IPS-20b (cell line): ENCODE results near the gene ATP9A.
"Not testable (repeated sequence)": the region's sequence is repeated elsewhere in the genome, so short reads cannot be mapped to it uniquely, and the experiment has no call there.

Experiments used
- H3K27ac ChIP-seq: one replicate; pipeline ENCODE4 v1.5.1; 2013; ENCODE audit warnings: low read length
- H3K27me3 ChIP-seq: 2 replicates; pipeline ENCODE4 v1.6.1; 2013; ENCODE audit warnings: mild to moderate bottlenecking, low read length, inconsistent platforms; ENCODE audit not compliant: insufficient read depth
- H3K36me3 ChIP-seq: 2 replicates; pipeline ENCODE4 v1.6.1; 2013; ENCODE audit warnings: low read depth, mild to moderate bottlenecking, inconsistent platforms, low read length, moderate library complexity; ENCODE audit not compliant: insufficient read depth
- H3K4me1 ChIP-seq: 2 replicates; pipeline ENCODE4 v1.6.1; 2013; ENCODE audit warnings: mild to moderate bottlenecking, control low read depth, inconsistent platforms, low read length, moderate library complexity; ENCODE audit not compliant: insufficient read depth
- H3K4me3 ChIP-seq: 2 replicates; pipeline ENCODE4 v1.5.1; 2013; ENCODE audit warnings: mild to moderate bottlenecking, low read length, inconsistent platforms
- H3K9ac ChIP-seq: 2 replicates; pipeline ENCODE4 v1.6.1; 2013; ENCODE audit warnings: low read depth, mild to moderate bottlenecking, inconsistent platforms, low read length, moderate library complexity
- H3K9me3 ChIP-seq: 2 replicates; pipeline ENCODE4 v1.6.1; 2013; ENCODE audit warnings: mild to moderate bottlenecking, low read depth, low read length, inconsistent platforms; ENCODE audit not compliant: insufficient read depth

ATP9A gene

GRCh38 chr20:51760905-51761546 is 7.2 kb downstream of the ATP9A start:
- no peak overlapping the region for H3K27ac ChIP-seq
- H3K4me3 ChIP-seq: no peak overlapping the region
- no peaks in the 10 kb centered on the region for H3K27me3 ChIP-seq
- H3K36me3 ChIP-seq: no peaks in the 10 kb centered on the region
- no peaks in the 10 kb centered on the region for H3K9me3 ChIP-seq
- no peaks in the 10 kb centered on the region for H3K4me1 ChIP-seq
- no peak overlapping the region for H3K9ac ChIP-seq

GRCh38 chr20:51759769-51760510 is 8.2 kb downstream of the ATP9A start:
- Histone ChIP-seq H3K36me3 (no peaks in the 10 kb centered on the region), H3K4me3 (no peak overlapping the region), H3K9ac (no peak overlapping the region), H3K9me3 (no peaks in the 10 kb centered on the region), H3K27me3 (no peaks in the 10 kb centered on the region), H3K4me1 (no peaks in the 10 kb centered on the region), H3K27ac (no peak overlapping the region)

- Histone ChIP-seq H3K9me3 (no peaks in the 10 kb centered on the region), H3K9ac (no peak overlapping the region), H3K27ac (no peak overlapping the region), H3K27me3 (no peaks in the 10 kb centered on the region), H3K4me1 (no peaks in the 10 kb centered on the region), H3K36me3 (no peaks in the 10 kb centered on the region), H3K4me3 (no peak overlapping the region)
Measured at GRCh38 chr20:51758978-51759544, 9.1 kb downstream of the ATP9A start.

- no peak overlapping the region for H3K27ac ChIP-seq
Measured at GRCh38 chr20:51757226-51757625, 11.0 kb downstream of the ATP9A start.

GRCh38 chr20:51756653-51757052 is 11.5 kb downstream of the ATP9A start:
- Histone ChIP-seq H3K4me1 (no peaks in the 10 kb centered on the region), H3K36me3 (no peaks in the 10 kb centered on the region), H3K9me3 (no peaks in the 10 kb centered on the region), H3K27ac (no peak overlapping the region), H3K27me3 (no peaks in the 10 kb centered on the region), H3K9ac (no peak overlapping the region), H3K4me3 (no peak overlapping the region)

More at GRCh38 chr20:51757226-51757625, 11.0 kb downstream of the ATP9A start:
- no peak overlapping the region for H3K9ac ChIP-seq
- no peaks in the 10 kb centered on the region for H3K36me3 ChIP-seq
- no peaks in the 10 kb centered on the region for H3K4me1 ChIP-seq
- no peaks in the 10 kb centered on the region for H3K27me3 ChIP-seq
- H3K9me3 ChIP-seq: no peaks in the 10 kb centered on the region
- H3K4me3 ChIP-seq: no peak overlapping the region

GRCh38 chr20:51753220-51753619 is 15.0 kb downstream of the ATP9A start:
- H3K4me1 ChIP-seq, H3K9me3 ChIP-seq, H3K36me3 ChIP-seq, H3K4me3 ChIP-seq, H3K9ac ChIP-seq, H3K27me3 ChIP-seq, H3K27ac ChIP-seq: not testable (repeated sequence)

- Histone ChIP-seq H3K27ac (no peak overlapping the region), H3K4me3 (no peak overlapping the region), H3K9me3 (no peaks in the 10 kb centered on the region), H3K27me3 (no peaks in the 10 kb centered on the region), H3K4me1 (no peaks in the 10 kb centered on the region; the same call in 1 of the 2 replicates), H3K36me3 (no peaks in the 10 kb centered on the region), H3K9ac (no peak overlapping the region)
Measured at GRCh38 chr20:51752343-51752951, 15.7 kb downstream of the ATP9A start.

- Histone ChIP-seq H3K27ac (no peak overlapping the region), H3K36me3 (no peaks in the 10 kb centered on the region), H3K27me3 (no peaks in the 10 kb centered on the region), H3K4me1 (no peaks in the 10 kb centered on the region; the same call in 1 of the 2 replicates), H3K9ac (no peak overlapping the region), H3K9me3 (no peaks in the 10 kb centered on the region), H3K4me3 (no peak overlapping the region)
Measured at GRCh38 chr20:51750770-51751388, 17.3 kb downstream of the ATP9A start.

GRCh38 chr20:51750037-51750769 is 18.0 kb downstream of the ATP9A start:
- no peaks in the 10 kb centered on the region; the same call in 1 of the 2 replicates for H3K4me1 ChIP-seq
- H3K27me3 ChIP-seq: no peaks in the 10 kb centered on the region
- no peak overlapping the region for H3K9ac ChIP-seq
- H3K36me3 ChIP-seq: no peaks in the 10 kb centered on the region
- H3K27ac ChIP-seq: no peak overlapping the region
- no peak overlapping the region for H3K4me3 ChIP-seq
- no peaks in the 10 kb centered on the region for H3K9me3 ChIP-seq

- Histone ChIP-seq H3K9ac (no peak overlapping the region), H3K9me3 (no peaks in the 10 kb centered on the region), H3K27me3 (no peaks in the 10 kb centered on the region), H3K36me3 (no peaks in the 10 kb centered on the region), H3K27ac (no peak overlapping the region), H3K4me1 (no peaks in the 10 kb centered on the region; the same call in 1 of the 2 replicates), H3K4me3 (no peak overlapping the region)
Measured at GRCh38 chr20:51749674-51750036, 18.5 kb downstream of the ATP9A start.
